Measurements from ENCODE around the gene ABCA8. TPM values are rescaled to one million over a fixed set of nuclear protein-coding genes. Genes with fewer than 3 reads are reported as not detected.

The ABCA8 gene
- total RNA-seq, 4 donors from 2014 or later = 26.1 to 95.4 (median 56.1) TPM

DNA sequence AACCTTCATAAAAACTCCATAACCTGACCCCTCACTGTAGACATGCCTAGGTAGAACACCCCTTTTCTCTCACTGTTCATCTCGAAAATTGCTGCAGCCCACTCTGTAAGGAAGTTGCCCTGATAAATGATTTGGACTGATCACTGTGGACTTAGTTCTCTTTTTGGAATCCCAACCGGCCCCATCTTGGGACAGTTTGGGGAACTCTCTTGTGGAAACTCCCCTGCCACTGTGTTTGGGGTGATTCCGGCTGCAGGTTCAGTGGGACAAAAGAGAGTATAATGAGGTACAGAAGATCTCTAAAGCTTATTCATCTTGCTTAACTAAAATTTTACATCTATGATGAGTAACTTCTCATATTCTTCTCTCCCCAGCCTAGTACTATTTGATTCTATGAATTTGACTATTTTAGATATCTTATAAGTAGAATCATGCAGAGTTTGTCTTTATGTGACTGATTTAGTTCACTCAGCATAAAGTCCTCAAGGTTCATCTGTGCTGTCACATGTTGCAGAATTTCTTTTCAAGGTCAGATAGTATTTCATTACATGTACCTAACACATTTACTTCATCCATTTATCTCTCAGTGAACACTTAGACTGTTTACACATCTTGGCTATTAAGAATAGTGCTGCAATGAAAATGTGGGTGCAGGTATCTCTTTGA is 84.9 kb downstream of the ABCA8 start:
- TF ChIP-seq, protein P1, sequence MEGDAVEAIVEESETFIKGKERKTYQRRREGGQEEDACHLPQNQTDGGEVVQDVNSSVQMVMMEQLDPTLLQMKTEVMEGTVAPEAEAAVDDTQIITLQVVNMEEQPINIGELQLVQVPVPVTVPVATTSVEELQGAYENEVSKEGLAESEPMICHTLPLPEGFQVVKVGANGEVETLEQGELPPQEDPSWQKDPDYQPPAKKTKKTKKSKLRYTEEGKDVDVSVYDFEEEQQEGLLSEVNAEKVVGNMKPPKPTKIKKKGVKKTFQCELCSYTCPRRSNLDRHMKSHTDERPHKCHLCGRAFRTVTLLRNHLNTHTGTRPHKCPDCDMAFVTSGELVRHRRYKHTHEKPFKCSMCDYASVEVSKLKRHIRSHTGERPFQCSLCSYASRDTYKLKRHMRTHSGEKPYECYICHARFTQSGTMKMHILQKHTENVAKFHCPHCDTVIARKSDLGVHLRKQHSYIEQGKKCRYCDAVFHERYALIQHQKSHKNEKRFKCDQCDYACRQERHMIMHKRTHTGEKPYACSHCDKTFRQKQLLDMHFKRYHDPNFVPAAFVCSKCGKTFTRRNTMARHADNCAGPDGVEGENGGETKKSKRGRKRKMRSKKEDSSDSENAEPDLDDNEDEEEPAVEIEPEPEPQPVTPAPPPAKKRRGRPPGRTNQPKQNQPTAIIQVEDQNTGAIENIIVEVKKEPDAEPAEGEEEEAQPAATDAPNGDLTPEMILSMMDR (IDR thresholded peaks at IDR 0.05) = no peak
- no peak for TF ChIP-seq POLR2A (IDR thresholded peaks at IDR 0.05)
- intact Hi-C loops (cut with DNase I) = no loop called here

DNA sequence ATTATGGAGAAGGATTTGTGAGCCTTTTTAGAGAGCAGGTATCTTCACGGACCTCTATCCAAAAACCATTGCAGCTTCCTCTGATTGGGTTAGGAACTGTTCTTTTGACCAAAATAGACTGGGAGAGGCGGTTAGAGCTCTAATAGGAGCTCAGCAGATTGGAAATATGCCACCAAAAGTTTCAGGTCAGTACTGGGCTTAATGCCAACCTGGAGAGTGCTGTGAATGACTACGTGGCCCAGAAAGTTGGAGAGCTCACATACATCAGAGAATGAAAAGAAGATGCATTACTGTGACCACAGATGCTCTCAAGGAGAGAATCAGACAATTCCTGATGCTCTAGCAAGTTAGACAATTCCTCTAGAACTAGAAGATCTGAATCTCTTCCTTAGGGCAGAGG is 86.5 kb downstream of the ABCA8 start:
- Histone ChIP-seq H3K4me3 (replicated peaks in 1 of 3) (no peak overlapping the region), H3K4me1 (peaks cover 0 to 5% of the 10 kb centered on the region in 2 donors), H3K9me3 (no peaks in the 10 kb centered on the region), H3K27ac (no peak overlapping the region), H3K36me3 (peaks cover 0 to 5% of the 10 kb centered on the region in 2 donors), H3K27me3 (no peaks in the 10 kb centered on the region)
- TF ChIP-seq, protein P1 (IDR thresholded peaks at IDR 0.05) = no peak
- no peak for TF ChIP-seq POLR2A (IDR thresholded peaks at IDR 0.05)
- DNase-seq = peak; percentile 54 to 57
- intact Hi-C loops (cut with DNase I) = no loop called here
- WGBS, 2 donors = 14 to 21% methylated on average over 3 of the region's 3 CpGs

More for the DNA sequence above, 84.9 kb downstream of the ABCA8 start:
- Histone ChIP-seq H3K27me3 (no peaks in the 10 kb centered on the region), H3K36me3 (peaks cover 0 to 8% of the 10 kb centered on the region in 2 donors), H3K4me1 (peaks cover 0 to 5% of the 10 kb centered on the region in 2 donors), H3K4me3 (replicated peaks in 1 of 3) (no peak overlapping the region), H3K9me3 (no peaks in the 10 kb centered on the region), H3K27ac (no peak overlapping the region)
- DNase-seq = no peak
- 88 to 94% methylated on average over 3 of the region's 3 CpGs for WGBS, 2 donors

DNA sequence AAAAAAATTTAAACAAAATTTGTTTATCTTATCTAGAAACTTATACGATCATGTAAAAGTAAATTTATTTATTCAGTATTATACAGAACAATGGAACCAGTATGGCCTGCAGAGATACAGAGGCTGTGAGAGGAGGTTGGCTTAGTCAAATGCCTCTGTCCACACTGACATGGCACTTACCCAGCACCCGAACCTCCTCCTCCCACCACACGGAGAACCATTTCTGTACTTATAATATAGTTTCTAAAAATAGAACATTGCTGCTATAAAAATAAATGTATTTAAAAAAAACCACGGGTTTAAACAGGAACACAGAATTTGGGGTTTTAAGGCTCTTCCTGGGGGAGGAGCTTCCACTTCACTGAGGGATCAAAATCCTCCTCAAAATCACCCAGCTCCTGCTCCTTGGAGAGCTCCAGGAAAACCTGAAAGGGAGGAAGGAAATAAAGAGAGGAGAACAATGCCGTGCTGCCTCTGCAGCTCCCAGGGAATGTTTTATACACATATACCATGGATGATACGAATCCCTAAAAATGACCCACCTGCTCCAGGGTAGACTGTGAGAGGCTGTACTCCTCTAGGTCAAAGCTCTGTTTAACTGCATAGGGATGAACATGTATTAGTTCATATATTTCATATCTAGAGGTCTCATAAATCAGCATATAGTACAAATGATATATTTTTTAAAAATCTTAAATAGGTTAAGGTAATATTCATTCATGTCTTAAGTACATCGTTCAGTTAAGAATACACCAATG is 87.3 kb downstream of the ABCA8 start:
- intact Hi-C loops (cut with DNase I) = no loop called here
- TF ChIP-seq, protein P1 (IDR thresholded peaks at IDR 0.05) = no peak
- TF ChIP-seq POLR2A (IDR thresholded peaks at IDR 0.05) = no peak
- Histone ChIP-seq H3K36me3 (no peaks in the 10 kb centered on the region), H3K27me3 (no peaks in the 10 kb centered on the region), H3K4me3 (replicated peaks in 1 of 3) (no peak overlapping the region), H3K27ac (no peak overlapping the region), H3K9me3 (no peaks in the 10 kb centered on the region), H3K4me1 (peaks cover 0 to 5% of the 10 kb centered on the region in 2 donors)
- DNase-seq = no peak
- 62 to 63% methylated on average over 7 of the region's 7 CpGs for WGBS, 2 donors

DNA sequence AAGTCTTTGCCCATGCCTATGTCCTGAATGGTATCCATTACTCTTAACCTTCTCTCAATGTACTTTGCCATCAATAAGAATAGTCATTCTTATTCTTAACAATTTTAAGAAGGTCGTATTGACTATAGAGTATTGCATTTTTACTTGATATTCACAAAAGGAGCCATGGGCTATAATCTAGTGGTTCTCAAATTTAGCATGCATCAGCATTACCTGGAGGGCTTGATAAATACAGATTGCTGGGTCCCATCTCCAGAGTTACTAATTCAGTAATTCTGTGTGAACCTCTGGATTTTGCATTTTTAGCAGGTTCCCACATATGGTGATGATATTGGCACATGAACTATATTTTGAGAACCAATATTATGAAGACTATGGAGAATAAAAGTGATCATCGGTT is 89.6 kb downstream of the ABCA8 start:
- Histone ChIP-seq H3K27ac (no peak overlapping the region), H3K9me3 (no peaks in the 10 kb centered on the region), H3K4me3 (replicated peaks in 1 of 3) (no peak overlapping the region), H3K36me3 (no peaks in the 10 kb centered on the region), H3K27me3 (no peaks in the 10 kb centered on the region), H3K4me1 (peaks cover 0 to 5% of the 10 kb centered on the region in 2 donors)
- no peak for DNase-seq
- intact Hi-C loops (cut with DNase I) = no loop called here
- TF ChIP-seq, protein P1 (IDR thresholded peaks at IDR 0.05) = no peak
- TF ChIP-seq POLR2A (IDR thresholded peaks at IDR 0.05) = no peak
- WGBS, 2 donors = 90 to 96% methylated on average over 2 of the region's 2 CpGs

DNA sequence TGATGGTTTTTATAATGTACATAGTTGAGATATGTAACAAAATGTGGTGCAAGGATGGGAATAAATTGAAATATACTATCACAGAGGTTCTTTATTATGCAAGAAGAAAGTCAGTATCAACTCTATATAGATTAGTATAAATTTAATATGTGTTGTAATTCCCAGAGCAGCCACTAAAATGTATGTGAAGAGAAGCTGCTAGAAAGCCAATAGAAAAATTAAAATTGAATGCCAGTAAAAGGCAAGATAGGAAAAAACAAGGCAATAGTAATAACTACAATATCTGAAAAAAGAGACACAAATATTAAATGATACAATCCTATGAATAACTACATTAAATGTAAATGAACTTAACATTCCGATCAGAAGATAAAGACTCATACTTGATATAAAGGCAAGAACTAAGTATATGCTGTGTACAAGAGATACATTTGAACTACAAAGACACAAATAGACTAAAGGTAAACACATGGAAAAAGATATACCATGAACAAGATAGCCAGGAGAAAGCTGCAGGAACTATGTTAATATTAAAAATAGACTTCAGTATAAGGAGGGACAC is 92.0 kb downstream of the ABCA8 start:
- H3K4me1 ChIP-seq = no peaks in the 10 kb centered on the region
- H3K4me3 ChIP-seq (replicated peaks in 1 of 3) = no peak overlapping the region
- H3K9me3 ChIP-seq = no peaks in the 10 kb centered on the region
- no peaks in the 10 kb centered on the region for H3K36me3 ChIP-seq
- WGBS, 2 donors = 94 to 99% methylated on average over 1 of the region's 1 CpG
- intact Hi-C loops (cut with DNase I) = no loop called here
- no peaks in the 10 kb centered on the region for H3K27me3 ChIP-seq
- H3K27ac ChIP-seq = no peak overlapping the region
- TF ChIP-seq, protein P1 (IDR thresholded peaks at IDR 0.05) = no peak
- no peak for TF ChIP-seq POLR2A (IDR thresholded peaks at IDR 0.05)
- DNase-seq = no peak

Measured in thyroid gland (tissue), 4 donors.